Measurements from ENCODE around the gene ACBD3.

GRCh38 chr1:226097866-226098625, 88.5 kb downstream of the ACBD3 start:
- TF ChIP-seq CTCF (IDR thresholded peaks at IDR 0.05): no peak
- no peak for TF ChIP-seq POLR2A (IDR thresholded peaks at IDR 0.05)
- no peak for TF ChIP-seq POLR2AphosphoS5 (IDR thresholded peaks at IDR 0.05)
- no peak for TF ChIP-seq EP300 (IDR thresholded peaks at IDR 0.05)

Measured in upper lobe of left lung (tissue), 4 donors.